HG03175 (cell line): ENCODE measurements around the gene SMIM32.
A peak's percentile ranks its signal among the peaks of the same experiment; 100 is the strongest.

Experiments
- ATAC-seq: cut with Tn5 transposase; IDR thresholded peaks from one replicate; pipeline ENCODE4 v1.9.1; 2021; ENCODE audit warnings: mild to moderate bottlenecking, moderate library complexity; ENCODE audit not compliant: unreplicated experiment

SMIM32 gene

GRCh38 chr5:136192526-136193321 lies at the start of gene SMIM32:
Gene SMIM32 (minus strand): TSS chr5:136193162. CDS start chr5:136192524, 638 bp downstream.
- ATAC-seq: no peak

- ATAC-seq: peak; percentile 60
Measured at GRCh38 chr5:136242611-136243010, 49.6 kb upstream of the SMIM32 start.

GRCh38 chr5:136242136-136242535 lies 49.2 kb upstream of the SMIM32 start:
- peak; percentile 49 for ATAC-seq

GRCh38 chr5:136240894-136241293 lies 47.9 kb upstream of the SMIM32 start:
- ATAC-seq: no peak

- no peak for ATAC-seq
Measured at GRCh38 chr5:136236479-136237083, 43.6 kb upstream of the SMIM32 start.

- ATAC-seq: no peak
Measured at GRCh38 chr5:136235321-136235720, 42.4 kb upstream of the SMIM32 start.

- peak; percentile 47 for ATAC-seq
Measured at GRCh38 chr5:136232316-136232715, 39.4 kb upstream of the SMIM32 start.

- no peak for ATAC-seq
Measured at GRCh38 chr5:136230176-136230575, 37.2 kb upstream of the SMIM32 start.

- ATAC-seq: no peak
Measured at GRCh38 chr5:136228136-136228757, 35.3 kb upstream of the SMIM32 start.

- no peak for ATAC-seq
Measured at GRCh38 chr5:136226401-136226800, 33.4 kb upstream of the SMIM32 start.

GRCh38 chr5:136225796-136226195 lies 32.8 kb upstream of the SMIM32 start:
- no peak for ATAC-seq

- no peak for ATAC-seq
Measured at GRCh38 chr5:136222580-136223235, 29.7 kb upstream of the SMIM32 start.

- no peak for ATAC-seq
Measured at GRCh38 chr5:136221340-136221739, 28.4 kb upstream of the SMIM32 start.

GRCh38 chr5:136216230-136216629 lies 23.3 kb upstream of the SMIM32 start:
- no peak for ATAC-seq

GRCh38 chr5:136215812-136216211 lies 22.9 kb upstream of the SMIM32 start:
- ATAC-seq: no peak

GRCh38 chr5:136213919-136214493 lies 21.0 kb upstream of the SMIM32 start:
- no peak for ATAC-seq

- peak; percentile 58 for ATAC-seq
Measured at GRCh38 chr5:136212252-136212721, 19.3 kb upstream of the SMIM32 start.

- ATAC-seq: no peak
Measured at GRCh38 chr5:136211282-136212040, 18.5 kb upstream of the SMIM32 start.

GRCh38 chr5:136210259-136210658 lies 17.3 kb upstream of the SMIM32 start:
- no peak for ATAC-seq

- ATAC-seq: no peak
Measured at GRCh38 chr5:136209346-136209910, 16.5 kb upstream of the SMIM32 start.
